HG03095 (cell line): Measurements from ENCODE around the gene STRN3.

Experiments used
- ATAC-seq: cut with Tn5 transposase; IDR thresholded peaks from one replicate; pipeline ENCODE4 v1.9.1; 2021; ENCODE audit warnings: moderate library complexity; ENCODE audit not compliant: unreplicated experiment

STRN3 gene

DNA sequence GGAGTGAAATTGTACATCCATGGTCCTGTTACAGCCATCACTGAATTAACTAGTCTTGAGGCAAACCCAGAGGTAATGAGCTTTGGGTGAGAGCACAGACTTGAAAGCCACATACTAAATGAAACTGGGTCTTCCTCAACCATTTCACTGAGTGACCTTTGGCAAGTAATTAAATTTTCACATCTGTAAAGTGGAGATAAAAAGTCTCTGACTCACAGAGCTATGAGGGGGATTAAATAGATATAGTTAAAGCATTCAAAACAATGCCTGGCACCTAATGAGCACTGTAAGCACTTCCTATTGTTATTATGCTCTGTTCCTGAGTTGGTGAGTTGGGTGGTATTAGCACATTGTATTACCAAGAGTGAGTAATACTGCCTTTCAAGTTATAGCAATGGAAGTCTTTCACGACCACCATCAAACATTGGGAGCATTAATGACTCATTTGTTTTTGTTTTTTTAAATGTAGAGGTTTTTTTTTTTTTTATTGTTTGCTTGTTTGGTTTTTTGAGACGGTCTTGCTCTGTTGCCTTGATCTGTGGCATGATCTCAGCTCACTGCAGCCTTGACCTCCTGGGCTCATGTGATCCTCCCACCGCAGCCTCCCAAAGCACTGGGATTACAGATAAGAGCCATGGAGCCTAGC is 12.5 kb upstream of the STRN3 start:
- ATAC-seq: no peak

DNA sequence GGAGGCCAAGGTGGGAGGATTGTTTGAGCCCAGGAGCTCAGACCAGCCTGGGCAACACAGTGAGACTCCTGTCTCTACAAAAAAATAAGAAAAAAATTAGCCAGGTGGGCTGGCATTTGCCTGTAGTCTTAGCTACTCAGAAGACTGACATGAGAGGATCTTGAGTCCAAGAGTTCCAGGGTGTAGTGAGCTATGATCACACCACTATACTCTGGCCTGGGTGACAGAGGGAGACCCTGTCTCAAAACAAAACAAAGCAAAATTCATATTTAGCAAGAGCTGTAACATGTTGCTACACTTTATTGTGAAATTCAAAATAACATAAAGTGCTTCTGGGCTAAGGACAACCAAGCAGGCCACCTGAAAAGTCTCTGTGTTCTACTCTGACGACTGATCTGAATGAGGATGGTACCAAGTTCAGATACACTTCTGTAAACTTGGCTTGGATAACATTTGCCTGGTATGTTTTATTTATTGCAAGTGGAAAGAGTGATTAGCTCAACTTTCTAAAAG is 11.6 kb upstream of the STRN3 start:
- ATAC-seq: no peak

- no peak for ATAC-seq
Measured at GRCh38 chr14:31036552-31036951, 10.4 kb upstream of the STRN3 start.

DNA sequence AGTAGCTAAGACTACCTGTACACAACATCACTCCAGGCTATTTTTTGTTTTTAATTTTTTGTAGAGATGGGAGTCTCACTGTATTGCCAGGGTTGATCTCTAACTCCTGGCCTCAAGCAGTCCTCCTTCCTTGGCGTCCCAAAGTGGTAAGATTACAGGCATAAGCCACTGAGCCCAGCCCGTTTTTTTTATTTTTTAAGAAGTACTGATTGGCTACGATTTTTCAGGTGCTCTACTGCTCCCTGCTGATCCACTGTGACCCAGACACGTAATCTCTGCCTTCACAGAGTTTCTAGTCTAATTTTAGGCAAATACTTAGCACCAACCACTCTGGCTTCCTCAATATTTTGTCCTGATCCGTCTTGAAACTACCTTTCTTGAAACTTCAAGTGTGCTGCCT is 4.3 kb upstream of the STRN3 start:
- ATAC-seq: no peak

DNA sequence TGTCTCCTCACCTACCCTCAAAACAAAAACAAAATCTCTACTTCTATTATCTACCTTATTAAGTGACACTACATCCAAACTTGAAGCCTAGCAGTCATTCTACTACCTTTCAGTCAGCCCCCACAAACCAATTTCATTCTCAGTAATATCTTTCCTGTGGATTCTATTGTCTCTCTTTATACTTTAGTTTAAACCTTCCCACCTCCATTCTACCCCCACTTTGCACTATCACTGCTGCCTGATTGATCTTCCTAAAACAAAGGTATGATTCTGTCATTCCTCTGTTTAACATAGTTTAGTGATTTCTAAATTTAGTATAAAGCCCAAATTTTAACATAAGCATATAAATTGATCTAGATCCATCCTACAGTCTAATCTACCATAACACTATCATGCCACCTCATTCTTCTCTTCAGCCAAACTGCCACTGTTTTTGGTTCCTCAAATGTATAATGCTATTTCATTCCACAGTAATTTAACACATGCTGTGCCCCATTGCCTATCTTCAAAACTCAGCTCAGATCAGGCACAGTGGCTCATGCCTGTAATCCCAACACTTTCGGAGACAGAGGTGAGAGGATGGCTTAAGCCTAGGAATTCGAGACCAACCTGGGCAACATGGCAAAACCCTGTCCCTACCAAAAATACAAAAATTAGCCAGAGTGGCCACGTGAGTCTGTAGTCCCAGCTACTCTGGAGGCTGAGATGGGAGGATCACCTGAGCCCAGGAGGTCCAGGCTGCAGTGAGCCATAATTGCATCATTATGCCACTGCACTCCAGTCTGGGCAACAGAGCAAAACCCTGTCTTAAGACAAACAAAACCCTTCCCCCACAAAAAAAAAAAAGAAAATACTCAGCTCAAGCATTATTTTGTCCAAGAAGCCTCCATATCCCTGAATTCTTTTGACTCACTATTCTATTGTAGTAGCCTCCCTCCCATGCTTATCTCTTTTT is 3.1 kb upstream of the STRN3 start:
- ATAC-seq: no peak

GRCh38 chr14:31027847-31028246 is 1.7 kb upstream of the STRN3 start:
- ATAC-seq: no peak

DNA sequence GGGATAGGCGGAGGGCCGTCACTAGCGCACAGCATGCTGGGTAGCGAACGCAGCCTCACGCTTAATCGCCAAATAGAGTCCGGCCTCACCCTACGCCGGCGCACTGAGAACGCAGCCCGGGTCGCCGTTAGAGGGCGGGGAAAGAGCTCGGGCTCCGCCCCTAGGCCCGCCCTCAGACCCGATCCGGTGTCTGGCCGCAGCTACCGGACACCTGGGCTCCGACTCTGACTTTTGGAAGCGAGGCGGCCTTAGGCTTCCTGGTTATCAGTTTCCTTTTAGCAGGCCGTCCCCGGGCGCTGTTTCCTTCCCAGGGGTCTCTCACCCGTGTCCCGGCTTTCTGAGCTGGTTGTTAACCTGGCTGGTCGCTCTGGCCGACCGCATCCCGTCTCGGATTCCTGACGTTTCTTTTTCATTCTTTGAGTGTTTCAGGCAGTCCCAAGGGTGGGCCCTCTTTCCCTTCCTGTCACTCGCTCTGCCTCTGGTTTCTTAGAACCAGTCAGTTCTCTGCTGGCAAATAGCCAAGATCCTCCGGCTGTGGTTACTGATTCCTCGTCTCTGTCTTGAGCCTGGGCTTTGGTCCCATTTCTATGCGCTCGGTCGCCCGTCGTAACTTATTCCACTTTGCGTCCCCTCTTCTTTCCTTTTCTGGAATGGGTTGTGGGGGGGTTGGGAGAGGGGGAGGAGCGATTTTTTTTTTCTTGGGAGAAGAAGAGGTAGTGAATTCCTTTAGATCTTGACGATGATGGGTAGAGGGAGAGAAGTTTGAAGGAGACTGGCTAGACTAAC is 464 bp upstream of the STRN3 start:
- ATAC-seq: peak; percentile 88

DNA sequence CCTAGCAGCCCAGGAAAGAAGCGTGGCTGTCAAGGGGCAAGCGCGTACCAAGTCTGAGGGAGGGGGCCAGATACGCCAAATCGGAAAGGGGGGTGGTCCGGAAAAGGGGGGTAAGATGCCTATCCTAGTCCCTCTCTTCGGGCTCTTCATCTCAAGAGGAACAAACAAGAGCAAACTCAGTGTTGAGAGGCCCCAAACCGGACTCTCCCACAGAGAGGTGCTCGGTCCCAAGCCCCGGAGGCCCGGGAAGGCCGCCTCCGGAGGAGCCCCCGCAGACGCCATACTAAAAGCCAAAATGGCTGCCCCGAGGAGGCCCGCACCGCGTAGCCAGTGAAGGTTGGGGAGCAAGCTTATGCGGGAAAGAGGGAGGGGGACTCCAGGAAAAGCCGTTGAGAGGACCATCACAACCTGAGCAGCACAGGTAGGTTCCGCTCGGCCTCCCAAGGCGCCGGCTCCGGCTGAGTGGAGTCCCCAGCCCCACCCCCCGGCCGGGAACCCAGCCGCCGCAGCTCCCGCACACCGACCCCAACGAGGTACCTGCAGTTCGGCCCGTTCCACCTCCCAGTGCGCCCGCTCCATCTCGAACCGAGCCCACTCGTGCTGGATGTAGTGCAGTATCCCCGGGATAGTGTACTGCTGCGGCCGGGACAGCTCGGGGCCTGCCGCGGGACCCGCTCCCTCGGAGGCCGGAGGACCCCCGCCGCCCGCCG is 657 bp downstream of the STRN3 start, which contains the start of gene AP4S1:
Gene AP4S1, plus strand, starts transcription at position 283 of the 710 bp plus-strand sequence. CDS start 40,548 bp downstream, outside the sequence.
- no peak for ATAC-seq

DNA sequence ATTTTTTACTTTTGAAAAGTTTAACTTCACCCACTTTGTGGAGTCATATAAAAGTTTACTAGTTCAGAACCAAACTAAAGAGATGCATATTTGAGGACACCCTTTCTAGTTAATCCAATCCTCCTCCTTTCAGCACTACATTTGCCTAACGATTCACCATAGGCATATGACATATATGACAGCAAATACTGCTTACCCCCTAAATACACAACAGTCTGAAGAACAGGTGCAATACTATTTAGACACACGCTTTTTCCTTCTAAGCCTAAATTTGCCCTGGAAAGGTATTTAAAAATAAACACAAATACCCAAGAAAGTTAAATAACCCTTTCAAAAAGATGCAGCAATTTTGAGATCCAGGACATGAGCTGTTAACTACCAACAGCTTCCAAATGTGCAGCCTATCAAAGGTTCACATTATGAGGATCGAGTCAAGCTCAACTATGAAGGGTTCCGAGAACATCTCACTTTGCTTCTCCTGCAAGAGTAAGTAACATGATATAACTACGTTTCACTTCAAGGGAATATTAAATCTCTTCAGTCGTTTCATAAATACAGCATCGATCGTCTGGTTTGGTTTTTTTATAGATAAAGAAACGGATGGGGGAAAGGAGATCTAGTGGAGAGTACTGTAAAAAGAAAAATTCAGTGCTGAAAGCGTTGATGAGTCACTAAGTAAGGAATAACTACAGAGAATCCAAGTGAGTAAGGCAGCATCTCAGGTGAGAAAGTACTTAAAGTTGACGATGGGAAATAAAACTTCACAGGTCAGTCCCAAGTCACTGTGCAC is 1.4 kb downstream of the STRN3 start:
- no peak for ATAC-seq

DNA sequence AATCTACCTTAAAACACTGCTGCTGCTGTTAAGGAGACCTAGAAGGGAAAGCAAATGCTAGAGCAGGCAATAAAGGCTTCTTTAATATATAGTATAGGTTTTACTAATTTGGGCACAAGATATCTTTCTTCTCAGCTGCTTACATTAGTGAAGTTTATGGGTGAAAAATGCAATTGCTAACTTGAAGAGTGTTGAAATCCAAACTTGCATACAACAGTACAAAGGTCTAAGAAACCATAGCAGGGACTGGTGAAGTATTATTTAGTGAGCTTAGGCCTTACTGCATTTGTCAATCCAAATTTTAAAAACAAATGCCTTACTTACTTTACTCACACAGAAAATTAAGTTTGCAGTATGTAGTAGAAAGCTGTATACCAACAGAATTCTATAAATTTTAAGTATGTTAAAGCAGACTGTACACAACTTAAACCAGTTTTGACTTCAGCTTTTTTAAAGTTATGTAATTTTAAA is 2.1 kb downstream of the STRN3 start:
- ATAC-seq: no peak

- no peak for ATAC-seq
Measured at GRCh38 chr14:31022386-31022785, 3.8 kb downstream of the STRN3 start.

- no peak for ATAC-seq
Measured at GRCh38 chr14:31021576-31021949, 4.6 kb downstream of the STRN3 start.

- no peak for ATAC-seq
Measured at GRCh38 chr14:31020834-31021575, 5.2 kb downstream of the STRN3 start.

DNA sequence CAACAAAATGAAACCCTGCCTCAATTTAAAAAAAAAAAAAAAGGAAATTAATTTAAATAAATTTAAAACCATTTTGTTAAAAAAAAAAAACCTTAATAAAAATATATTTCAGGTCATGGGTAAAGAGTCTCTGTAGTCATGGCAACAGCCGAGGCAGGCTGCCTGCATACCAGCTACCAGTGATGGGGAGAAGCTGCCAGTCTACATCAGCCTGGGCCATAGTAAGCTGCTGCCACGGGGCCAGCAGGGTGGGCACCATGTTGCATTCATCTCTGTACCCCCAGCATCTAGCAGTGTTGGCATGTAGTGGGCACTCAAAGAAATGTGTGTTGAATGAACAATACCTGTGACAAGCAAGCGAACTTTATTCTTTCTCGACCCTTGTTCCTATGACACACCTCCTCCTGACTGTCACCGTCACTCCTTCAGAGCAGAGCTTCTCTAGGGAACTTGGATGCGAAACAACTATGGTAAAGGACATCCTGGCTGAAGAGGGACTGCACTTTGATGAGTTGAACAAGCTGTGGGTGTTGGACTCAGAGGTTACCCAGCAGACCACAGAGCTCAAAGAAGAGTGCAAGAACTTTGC is 8.0 kb downstream of the STRN3 start:
- ATAC-seq: no peak

- ATAC-seq: no peak
Measured at GRCh38 chr14:31013841-31014240, 12.3 kb downstream of the STRN3 start.

DNA sequence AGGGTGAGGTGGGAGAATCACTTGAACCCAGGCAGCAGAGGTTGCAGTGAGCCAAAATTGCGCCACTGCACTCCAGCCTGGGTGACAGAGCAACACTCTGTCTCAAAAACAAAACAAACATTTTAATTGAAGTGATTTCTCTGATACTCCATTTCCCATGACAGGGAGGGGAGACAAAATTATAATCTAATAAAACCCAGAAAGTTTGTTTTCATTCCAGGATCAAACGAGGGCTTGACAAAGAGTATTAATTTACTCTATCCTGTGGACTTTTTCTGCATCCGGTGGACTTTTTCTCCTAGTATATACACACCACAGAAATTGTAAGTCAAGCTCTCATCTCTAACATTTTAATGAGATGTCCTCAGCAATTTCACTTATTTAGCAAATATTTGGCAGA is 15.2 kb downstream of the STRN3 start:
- ATAC-seq: no peak

DNA sequence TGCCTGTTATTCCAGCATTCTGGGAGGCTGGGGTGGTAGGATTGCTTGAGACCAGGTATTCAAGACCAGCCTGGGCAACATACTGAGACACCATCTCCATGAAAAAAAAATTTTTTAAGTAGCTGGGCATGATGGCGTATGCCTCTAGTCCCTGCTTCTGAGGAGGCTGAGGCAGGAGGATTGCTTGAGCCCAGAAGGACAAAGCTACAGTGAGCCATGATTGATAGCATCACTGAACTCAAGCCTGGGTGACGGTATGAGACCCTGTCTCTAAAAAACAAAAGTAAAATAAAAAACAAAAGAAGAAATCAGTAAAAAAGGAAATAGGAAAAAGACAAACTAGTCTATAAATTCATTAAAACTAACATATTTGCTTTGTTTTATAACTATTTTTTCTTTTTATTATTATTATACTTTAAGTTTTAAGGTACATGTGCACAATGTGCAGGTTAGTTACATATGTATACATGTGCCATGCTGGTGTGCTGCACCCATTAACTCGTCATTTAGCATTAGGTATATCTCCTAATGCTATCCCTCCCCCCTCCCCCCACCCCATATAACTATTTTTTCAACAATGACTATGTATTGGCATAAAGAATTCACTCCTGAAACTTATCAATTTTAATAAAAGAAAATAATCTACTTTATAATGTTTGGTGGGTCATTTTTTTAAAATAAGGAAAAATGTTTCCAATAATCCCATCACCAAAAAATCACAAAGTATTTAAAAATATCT is 16.2 kb downstream of the STRN3 start:
- no peak for ATAC-seq

GRCh38 chr14:31006703-31007102 is 19.5 kb downstream of the STRN3 start:
- ATAC-seq: no peak
